Measurements from ENCODE around the gene BCAN.
A peak's percentile ranks its signal among the peaks of the same experiment; 100 is the strongest.
"Not testable (repeated sequence)": the region's sequence is repeated elsewhere in the genome, so short reads cannot be mapped to it uniquely, and the experiment has no call there.

BCAN gene

GRCh38 chr1:156627313-156627880 lies 14.5 kb upstream of the BCAN start:
- Histone ChIP-seq H3K79me2 (no peaks in the 10 kb centered on the region), H3K4me3 (ENCODE audit: low read depth, low read length) (no peak overlapping the region), H3K4me1 (peaks cover 10% of the 10 kb centered on the region), H3K4me2 (ENCODE audit: low read length) (no peak overlapping the region), H3K27ac (no peak overlapping the region), H3K36me3 (ENCODE audit: control insufficient read depth, insufficient read depth, low read length) (no peaks in the 10 kb centered on the region), H3K9me3 (ENCODE audit: control insufficient read depth, low read length) (no peaks in the 10 kb centered on the region), H3K27me3 (ENCODE audit: control insufficient read depth, insufficient read depth, low read length) (peaks cover 4% of the 10 kb centered on the region), H3K9ac (no peak overlapping the region), H2AFZ (no peak overlapping the region)
- peak; percentile 53 for TF ChIP-seq CTCF (IDR thresholded peaks at IDR 0.05)

- H3K9ac ChIP-seq: no peak overlapping the region
- H2AFZ ChIP-seq: no peak overlapping the region
- H3K4me2 ChIP-seq (ENCODE audit: low read length): no peak overlapping the region
- H3K79me2 ChIP-seq: no peaks in the 10 kb centered on the region
- H3K9me3 ChIP-seq (ENCODE audit: control insufficient read depth, low read length): no peaks in the 10 kb centered on the region
- no peak overlapping the region for H3K27ac ChIP-seq
- H3K4me3 ChIP-seq (ENCODE audit: low read depth, low read length): no peak overlapping the region
- H3K36me3 ChIP-seq (ENCODE audit: control insufficient read depth, insufficient read depth, low read length): no peaks in the 10 kb centered on the region
- peaks cover 4% of the 10 kb centered on the region for H3K27me3 ChIP-seq (ENCODE audit: control insufficient read depth, insufficient read depth, low read length)
- TF ChIP-seq CTCF (IDR thresholded peaks at IDR 0.05): no peak
- peaks cover 5% of the 10 kb centered on the region for H3K4me1 ChIP-seq
These were observed 12.0 kb upstream of the BCAN start for GRCh38 chr1:156629823-156630449.

- not testable (repeated sequence) for H3K4me1 ChIP-seq; H3K4me2 ChIP-seq (ENCODE audit: low read length); H3K4me3 ChIP-seq (ENCODE audit: low read depth, low read length); H3K9me3 ChIP-seq (ENCODE audit: control insufficient read depth, low read length); H3K27ac ChIP-seq; H2AFZ ChIP-seq; H3K27me3 ChIP-seq (ENCODE audit: control insufficient read depth, insufficient read depth, low read length); H3K36me3 ChIP-seq (ENCODE audit: control insufficient read depth, insufficient read depth, low read length); H3K79me2 ChIP-seq; H3K9ac ChIP-seq
These were observed 10.8 kb upstream of the BCAN start for GRCh38 chr1:156631152-156631551.

- H3K36me3 ChIP-seq (ENCODE audit: control insufficient read depth, insufficient read depth, low read length): no peaks in the 10 kb centered on the region
- no peak for TF ChIP-seq CTCF (IDR thresholded peaks at IDR 0.05)
- no peaks in the 10 kb centered on the region for H3K27me3 ChIP-seq (ENCODE audit: control insufficient read depth, insufficient read depth, low read length)
These were observed 9.6 kb upstream of the BCAN start for GRCh38 chr1:156632355-156632754.

GRCh38 chr1:156638189-156638985 lies 3.5 kb upstream of the BCAN start:
- Histone ChIP-seq H3K4me1 (peaks cover 6% of the 10 kb centered on the region), H3K4me2 (ENCODE audit: low read length) (no peak overlapping the region), H3K36me3 (ENCODE audit: control insufficient read depth, insufficient read depth, low read length) (no peaks in the 10 kb centered on the region), H3K4me3 (ENCODE audit: low read depth, low read length) (no peak overlapping the region), H3K27ac (no peak overlapping the region), H3K9ac (no peak overlapping the region), H3K27me3 (ENCODE audit: control insufficient read depth, insufficient read depth, low read length) (peaks cover 6% of the 10 kb centered on the region), H3K79me2 (no peaks in the 10 kb centered on the region), H3K9me3 (ENCODE audit: control insufficient read depth, low read length) (no peaks in the 10 kb centered on the region), H2AFZ (peak overlapping the region; percentile 14)
- TF ChIP-seq CTCF (IDR thresholded peaks at IDR 0.05): no peak

More at GRCh38 chr1:156632355-156632754, 9.6 kb upstream of the BCAN start:
- H3K27ac ChIP-seq: no peak overlapping the region
- no peaks in the 10 kb centered on the region for H3K9me3 ChIP-seq (ENCODE audit: control insufficient read depth, low read length)
- no peak overlapping the region for H3K9ac ChIP-seq
- no peak overlapping the region for H3K4me3 ChIP-seq (ENCODE audit: low read depth, low read length)
- no peak overlapping the region for H3K4me2 ChIP-seq (ENCODE audit: low read length)
- H3K79me2 ChIP-seq: no peaks in the 10 kb centered on the region
- H3K4me1 ChIP-seq: no peaks in the 10 kb centered on the region
- no peak overlapping the region for H2AFZ ChIP-seq

Measured in parathyroid adenoma (tissue), 2 donors.